GM18867 (cell line): ENCODE measurements around the gene ZDHHC1.

Source experiments
- ATAC-seq: cut with Tn5 transposase; IDR thresholded peaks from one replicate; pipeline ENCODE4 v1.9.1; 2021; ENCODE audit warnings: mild to moderate bottlenecking, moderate library complexity; ENCODE audit not compliant: unreplicated experiment

The ZDHHC1 gene

GRCh38 chr16:67447508-67448076 lies 31.3 kb upstream of the ZDHHC1 start:
- ATAC-seq = peak; percentile 62

DNA sequence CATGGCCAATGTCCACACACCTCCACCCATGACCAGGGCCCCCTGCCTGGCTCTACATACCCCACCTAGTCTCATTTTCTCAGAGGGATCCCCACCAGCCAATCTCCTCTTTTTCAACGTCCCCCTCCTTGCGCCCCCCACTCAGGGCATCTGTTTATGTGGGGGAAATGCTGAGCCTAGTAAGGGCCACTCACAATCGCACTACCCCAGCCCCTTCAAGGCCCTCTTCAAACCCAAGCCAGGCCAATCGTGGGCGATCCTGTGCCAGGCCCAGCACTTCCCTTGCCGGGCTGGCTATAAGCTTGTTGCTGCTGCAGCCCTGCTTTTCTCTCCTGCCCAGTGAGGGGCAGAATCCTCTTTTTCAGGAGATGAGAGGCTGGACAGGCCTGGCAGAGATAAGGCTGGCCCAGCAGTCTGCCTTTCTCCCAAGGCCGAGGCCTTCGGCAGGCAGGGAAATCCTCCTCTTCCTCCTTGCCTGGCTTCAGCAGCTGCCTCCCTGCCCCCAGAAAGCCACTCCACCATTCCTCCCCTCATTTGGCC lies 30.8 kb upstream of the ZDHHC1 start:
- ATAC-seq = no peak

- no peak for ATAC-seq
Observed at GRCh38 chr16:67445913-67446907, 29.9 kb upstream of the ZDHHC1 start.

- ATAC-seq = no peak
Observed at GRCh38 chr16:67445441-67445912, 29.2 kb upstream of the ZDHHC1 start.

DNA sequence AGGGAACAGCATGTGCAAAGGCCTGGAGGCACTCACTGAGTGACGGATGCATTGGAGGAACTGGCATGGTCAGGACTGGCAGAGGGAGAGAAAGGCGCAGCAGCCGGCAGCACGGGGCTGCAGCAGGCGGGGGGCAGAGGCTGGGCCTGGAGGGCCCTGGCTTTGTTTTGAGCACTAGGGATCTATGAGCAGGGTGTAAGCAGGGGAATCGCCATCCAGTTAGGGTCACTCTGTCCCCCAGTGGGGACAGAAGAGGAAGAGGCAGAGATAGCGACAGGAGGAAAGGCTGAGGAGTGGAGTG lies 28.8 kb upstream of the ZDHHC1 start:
- ATAC-seq = no peak

DNA sequence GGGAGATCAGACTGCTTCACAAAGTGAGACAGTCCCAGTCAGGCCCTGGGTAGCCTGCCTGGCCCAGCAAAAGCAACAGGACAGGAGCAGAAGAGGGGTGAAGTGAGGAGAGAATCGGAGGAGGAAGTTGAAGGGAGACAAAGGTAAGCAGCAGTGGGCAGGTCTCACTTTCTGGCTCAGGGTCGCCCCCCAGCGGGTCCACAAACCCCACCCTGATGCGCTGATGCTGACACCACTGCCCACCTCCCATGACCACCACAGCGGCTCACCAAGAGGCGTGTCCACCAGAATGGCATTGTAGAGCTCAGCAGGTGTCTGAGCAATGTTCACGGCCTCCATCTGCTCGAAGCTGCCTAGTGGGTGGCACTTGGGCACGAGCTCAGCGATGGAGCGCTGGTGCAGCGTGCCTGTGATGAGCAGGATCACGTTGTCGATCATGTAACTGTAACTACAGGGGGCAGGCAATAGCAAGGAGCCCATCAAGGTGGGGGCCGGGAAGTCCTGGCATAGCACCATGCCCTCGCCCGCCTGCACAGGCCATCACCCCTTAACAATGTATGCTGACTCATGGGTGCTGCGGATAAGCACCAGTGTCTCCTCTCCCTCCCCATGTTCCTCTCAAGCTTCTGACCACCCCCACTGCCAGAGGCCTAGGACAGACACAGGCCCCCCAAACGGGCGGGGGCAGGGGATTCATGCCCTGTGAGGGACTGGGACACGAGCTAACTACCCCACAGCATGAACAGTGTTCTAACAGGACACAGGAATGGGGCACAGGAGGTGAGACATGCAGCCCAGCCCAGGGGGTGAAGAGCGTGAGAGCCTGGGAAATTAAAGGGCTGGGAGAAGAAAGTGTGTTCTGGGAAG lies 28.2 kb upstream of the ZDHHC1 start:
- ATAC-seq = no peak

DNA sequence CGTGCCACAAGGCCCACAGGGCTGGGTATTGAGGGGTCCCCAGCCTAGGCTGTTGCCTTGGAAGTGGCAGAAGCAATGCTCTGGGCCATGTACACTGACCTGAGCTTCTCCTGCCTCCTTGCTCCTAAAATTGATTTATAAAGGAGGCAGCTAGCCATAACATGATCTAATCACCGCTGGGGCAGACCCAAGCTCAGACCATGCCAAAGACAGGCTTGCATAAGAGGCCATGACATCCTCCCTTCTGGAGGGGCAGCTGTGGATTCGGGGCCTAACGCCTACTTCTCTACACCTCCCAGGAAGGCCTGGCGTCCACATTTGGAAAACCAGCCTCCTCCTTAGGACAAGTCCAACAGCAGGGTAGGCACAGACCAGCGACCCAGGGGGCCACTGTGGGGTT lies 27.0 kb upstream of the ZDHHC1 start:
- no peak for ATAC-seq

GRCh38 chr16:67442581-67443255 lies 26.4 kb upstream of the ZDHHC1 start:
- ATAC-seq = no peak

DNA sequence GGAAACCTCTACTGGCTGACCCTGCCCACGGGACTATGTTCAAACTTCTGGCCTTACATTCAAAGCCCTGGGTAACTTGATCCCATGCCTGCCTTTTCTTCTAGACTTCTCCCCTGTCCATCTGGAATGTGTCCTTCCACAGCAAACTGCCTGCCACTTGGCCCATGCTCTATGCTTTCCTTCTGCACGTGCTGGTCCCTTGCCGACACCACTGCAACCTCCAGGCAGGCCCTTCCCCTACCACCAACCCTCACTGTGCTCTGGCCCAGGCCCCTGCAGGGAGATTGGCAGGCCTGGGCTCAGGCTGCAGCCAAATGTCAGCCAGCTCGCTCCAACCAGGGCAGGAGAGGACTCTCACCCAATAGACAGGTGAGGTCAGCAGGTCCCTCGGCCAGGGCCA lies 25.6 kb upstream of the ZDHHC1 start:
- ATAC-seq = no peak

GRCh38 chr16:67441271-67441753 lies 25.0 kb upstream of the ZDHHC1 start:
- ATAC-seq = no peak

DNA sequence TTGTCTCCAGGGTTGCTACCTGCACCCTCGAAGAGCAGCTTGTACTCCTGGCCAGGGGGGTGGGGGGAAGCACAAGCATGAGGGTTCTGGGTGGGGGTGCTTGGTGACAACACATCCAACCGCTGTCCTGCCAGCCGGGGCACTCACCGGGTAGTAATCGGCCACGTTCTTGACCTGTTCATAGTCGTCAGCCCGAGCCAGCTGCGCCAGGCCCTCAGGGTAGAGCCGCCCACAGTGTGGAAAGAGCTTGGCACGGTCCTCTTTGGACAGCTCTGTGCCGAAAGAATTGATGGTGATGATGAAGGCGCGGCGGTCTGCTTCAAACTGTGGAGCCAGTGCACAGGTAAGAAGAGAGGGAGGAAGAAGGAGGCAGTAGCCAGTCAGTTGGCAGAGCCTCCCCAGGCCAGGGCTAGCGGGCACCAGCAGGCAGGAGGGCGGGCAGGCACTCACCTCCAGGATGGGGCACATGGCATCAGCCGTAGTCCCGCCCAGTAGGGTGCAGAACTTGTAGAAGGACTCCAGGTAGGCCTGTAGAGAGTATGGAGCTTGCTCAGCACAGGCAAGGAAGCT lies 22.6 kb upstream of the ZDHHC1 start:
- no peak for ATAC-seq

GRCh38 chr16:67438098-67438791 lies 22.0 kb upstream of the ZDHHC1 start:
- ATAC-seq = no peak

GRCh38 chr16:67437513-67437912 lies 21.2 kb upstream of the ZDHHC1 start:
- peak; percentile 51 for ATAC-seq

- no peak for ATAC-seq
Observed at GRCh38 chr16:67436640-67437193, 20.4 kb upstream of the ZDHHC1 start.

- ATAC-seq = no peak
Observed at GRCh38 chr16:67435758-67436164, 19.5 kb upstream of the ZDHHC1 start.

DNA sequence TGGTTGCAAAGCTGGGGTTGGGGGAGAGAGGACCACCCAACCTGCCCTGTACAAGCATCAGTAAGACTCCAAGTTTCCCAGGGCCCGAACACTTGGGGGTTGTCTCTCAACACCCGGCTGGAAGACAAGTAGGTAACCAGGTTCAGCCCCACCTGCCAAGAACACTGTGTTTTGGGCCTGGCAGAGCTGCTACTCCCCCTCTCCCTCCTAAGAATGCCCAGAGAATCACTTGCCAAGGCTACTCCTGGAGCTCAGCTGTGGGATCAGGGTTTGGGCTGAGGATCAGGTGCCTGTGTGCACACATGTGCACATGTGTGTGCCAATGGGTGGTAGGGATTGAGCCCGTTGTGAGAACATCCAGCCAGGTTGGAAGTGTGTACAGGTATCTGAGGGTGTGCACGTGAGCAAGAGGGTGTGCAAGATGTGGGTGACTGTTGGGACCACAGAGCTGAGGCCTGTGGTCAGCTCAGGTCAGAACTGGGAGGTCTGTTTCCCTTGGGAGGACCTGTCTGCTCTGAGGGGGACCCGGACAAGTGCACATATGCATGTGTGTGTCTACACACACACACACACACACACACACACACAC lies 16.9 kb upstream of the ZDHHC1 start:
- no peak for ATAC-seq

DNA sequence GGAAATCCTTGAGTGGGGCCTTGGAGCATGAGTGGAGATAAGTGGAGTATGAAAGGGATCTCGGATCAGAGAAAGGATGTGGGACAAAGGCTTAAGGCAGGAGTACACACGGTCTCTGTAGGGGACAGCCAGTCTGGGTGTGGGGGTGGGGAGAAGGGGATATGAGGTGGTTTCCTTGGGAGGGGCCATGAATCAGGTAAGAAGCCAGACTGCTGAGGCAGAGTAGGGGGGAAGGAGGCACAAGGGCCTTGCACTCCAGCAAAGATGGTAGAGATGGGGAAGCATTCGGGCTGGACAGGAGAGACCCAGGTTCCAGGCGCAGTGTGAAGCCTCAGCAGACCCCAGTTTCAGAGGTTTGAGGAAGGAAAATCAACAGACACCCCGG lies 16.2 kb upstream of the ZDHHC1 start:
- ATAC-seq = no peak

GRCh38 chr16:67431775-67432505 lies 15.7 kb upstream of the ZDHHC1 start:
- ATAC-seq = no peak
